HuH-7 (cell line): Measurements from ENCODE around the gene SLC6A18.

Experiments
- DNase-seq: peaks from one replicate; pipeline ENCODE4 v3.0.0; 2011; ENCODE audit warnings: low spot score

SLC6A18 gene

GRCh38 chr5:1292139-1292538 is 67.0 kb downstream of the SLC6A18 start:
- DNase-seq, result no peak

DNA sequence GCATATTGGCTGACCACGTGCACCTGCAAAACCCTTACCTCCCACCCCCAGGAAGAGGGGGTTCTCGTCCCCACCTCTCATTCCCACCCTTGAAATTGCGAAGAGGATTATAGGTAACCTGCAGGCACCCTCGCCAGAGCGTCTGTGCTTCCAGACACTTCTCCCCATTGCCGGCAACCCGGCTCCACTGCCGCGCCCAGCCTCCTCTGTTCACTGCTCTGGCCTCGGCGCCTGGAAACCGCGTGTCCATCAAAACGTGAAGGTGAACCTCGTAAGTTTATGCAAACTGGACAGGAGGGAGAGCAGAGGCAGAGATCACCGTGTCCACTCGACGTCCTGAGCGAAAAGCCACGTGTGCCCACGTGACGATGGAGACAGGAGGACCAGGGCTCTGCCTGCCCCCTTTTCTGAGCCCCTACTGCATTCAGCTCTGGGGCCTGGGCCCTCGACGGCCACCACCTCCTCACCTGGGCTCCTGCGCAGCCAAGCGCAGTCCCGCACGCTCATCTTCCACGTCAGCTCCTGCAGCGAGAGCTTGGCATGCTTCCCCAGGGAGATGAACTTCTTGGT is 67.8 kb downstream of the SLC6A18 start:
- DNase-seq, result no peak

- no peak for DNase-seq
Observed at GRCh38 chr5:1293416-1294205, 68.4 kb downstream of the SLC6A18 start.

- DNase-seq, result no peak
Observed at GRCh38 chr5:1294206-1294834, 69.1 kb downstream of the SLC6A18 start.

DNA sequence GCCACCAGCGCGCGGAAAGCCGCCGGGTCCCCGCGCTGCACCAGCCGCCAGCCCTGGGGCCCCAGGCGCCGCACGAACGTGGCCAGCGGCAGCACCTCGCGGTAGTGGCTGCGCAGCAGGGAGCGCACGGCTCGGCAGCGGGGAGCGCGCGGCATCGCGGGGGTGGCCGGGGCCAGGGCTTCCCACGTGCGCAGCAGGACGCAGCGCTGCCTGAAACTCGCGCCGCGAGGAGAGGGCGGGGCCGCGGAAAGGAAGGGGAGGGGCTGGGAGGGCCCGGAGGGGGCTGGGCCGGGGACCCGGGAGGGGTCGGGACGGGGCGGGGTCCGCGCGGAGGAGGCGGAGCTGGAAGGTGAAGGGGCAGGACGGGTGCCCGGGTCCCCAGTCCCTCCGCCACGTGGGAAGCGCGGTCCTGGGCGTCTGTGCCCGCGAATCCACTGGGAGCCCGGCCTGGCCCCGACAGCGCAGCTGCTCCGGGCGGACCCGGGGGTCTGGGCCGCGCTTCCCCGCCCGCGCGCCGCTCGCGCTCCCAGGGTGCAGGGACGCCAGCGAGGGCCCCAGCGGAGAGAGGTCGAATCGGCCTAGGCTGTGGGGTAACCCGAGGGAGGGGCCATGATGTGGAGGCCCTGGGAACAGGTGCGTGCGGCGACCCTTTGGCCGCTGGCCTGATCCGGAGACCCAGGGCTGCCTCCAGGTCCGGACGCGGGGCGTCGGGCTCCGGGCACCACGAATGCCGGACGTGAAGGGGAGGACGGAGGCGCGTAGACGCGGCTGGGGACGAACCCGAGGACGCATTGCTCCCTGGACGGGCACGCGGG is 69.9 kb downstream of the SLC6A18 start, which contains the start of gene TERT:
Gene TERT (minus strand): TSS at position 234 of the 815 bp plus-strand sequence. CDS start 79 bp downstream, at position 155.
- peak; percentile 65 for DNase-seq

GRCh38 chr5:1295650-1296037 is 70.5 kb downstream of the SLC6A18 start:
- DNase-seq, result no peak
